HG03175 (cell line): ENCODE results near the gene KDELR3.

Source experiments
- ATAC-seq: cut with Tn5 transposase; IDR thresholded peaks from one replicate; pipeline ENCODE4 v1.9.1; 2021; ENCODE audit warnings: mild to moderate bottlenecking, moderate library complexity; ENCODE audit not compliant: unreplicated experiment

The KDELR3 gene

GRCh38 chr22:38510416-38510970 is 42.6 kb downstream of the KDELR3 start:
- ATAC-seq, result no peak

GRCh38 chr22:38513063-38513462 is 45.2 kb downstream of the KDELR3 start:
- ATAC-seq, result no peak

GRCh38 chr22:38518620-38519019 is 50.7 kb downstream of the KDELR3 start:
- ATAC-seq, result no peak

GRCh38 chr22:38519453-38520250 is 51.8 kb downstream of the KDELR3 start:
- ATAC-seq, result no peak

DNA sequence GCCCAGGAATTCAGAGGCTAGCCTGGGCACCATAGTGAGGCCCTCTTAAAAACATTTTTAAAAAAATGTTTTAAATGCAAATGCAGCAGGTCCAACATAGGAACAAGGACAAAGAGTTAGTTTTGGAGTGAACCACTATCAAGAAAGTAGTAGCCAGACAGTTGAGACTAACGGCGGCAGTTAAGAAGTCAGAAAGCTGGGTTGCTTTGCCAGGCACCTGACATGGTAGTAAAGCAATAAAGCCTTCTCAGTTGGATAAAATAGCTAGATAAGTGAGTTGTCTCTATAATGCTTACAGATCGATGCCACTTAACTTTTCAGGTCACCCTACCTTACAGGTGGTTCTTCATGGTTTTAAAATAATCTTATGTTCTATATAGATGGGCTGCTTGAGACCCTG is 55.1 kb downstream of the KDELR3 start:
- no peak for ATAC-seq

- ATAC-seq, result no peak
Observed at GRCh38 chr22:38523479-38523878, 55.6 kb downstream of the KDELR3 start.

- ATAC-seq, result no peak
Observed at GRCh38 chr22:38524429-38524828, 56.5 kb downstream of the KDELR3 start.

DNA sequence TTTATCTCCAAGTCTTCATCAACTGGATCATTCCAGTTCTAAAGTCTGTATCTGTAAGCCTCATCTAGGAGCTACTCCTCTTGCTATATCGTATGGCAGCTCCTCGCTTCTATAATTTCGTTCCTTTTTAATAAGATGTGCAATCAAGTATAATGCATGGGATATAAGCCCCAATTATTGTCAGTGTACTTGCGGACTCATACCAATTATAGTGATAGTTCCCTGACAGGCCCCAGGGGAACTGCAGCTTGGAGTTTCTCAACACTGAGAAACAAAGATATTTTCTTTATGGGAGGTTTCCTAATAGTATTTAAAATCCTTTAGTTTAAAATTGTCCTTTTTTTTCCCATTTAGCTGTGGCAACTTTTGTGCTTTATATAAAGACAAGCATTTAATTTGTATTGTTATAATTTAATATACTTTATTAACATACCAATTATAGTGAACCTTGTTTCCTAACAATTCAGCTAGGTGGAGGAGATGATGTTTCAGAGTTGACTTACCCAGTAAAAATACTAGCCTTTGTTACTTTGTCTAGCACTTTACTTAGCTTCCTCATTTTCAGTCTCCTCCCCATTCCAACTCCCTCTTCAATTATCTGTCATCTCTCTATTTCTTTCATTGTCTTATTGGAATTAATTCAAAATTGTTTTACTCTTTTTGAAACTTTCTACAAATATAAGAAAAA is 63.5 kb downstream of the KDELR3 start:
- ATAC-seq, result no peak
